GM10266 (cell line): ENCODE results near the gene PRCD.
A peak's percentile ranks its signal among the peaks of the same experiment; 100 is the strongest.

ENCODE experiments used
- DNase-seq: peaks from one replicate; pipeline ENCODE4 v3.0.0; 2012; ENCODE audit errors: extremely low spot score
- CTCF ChIP-seq: IDR thresholded peaks from 2 replicates; pipeline ENCODE4 v1.5.1; 2012; ENCODE audit warnings: mild to moderate bottlenecking, low read depth; ENCODE audit not compliant: control insufficient read depth, insufficient read depth; ENCODE audit errors: missing control alignments

PRCD gene

GRCh38 chr17:76581515-76581914, 41.7 kb downstream of the PRCD start:
- TF ChIP-seq CTCF: no peak

GRCh38 chr17:76582660-76583059, 42.8 kb downstream of the PRCD start:
- DNase-seq: no peak
- TF ChIP-seq CTCF: no peak

More at GRCh38 chr17:76581515-76581914, 41.7 kb downstream of the PRCD start:
- DNase-seq: no peak

GRCh38 chr17:76584427-76585032, 44.7 kb downstream of the PRCD start:
- no peak for TF ChIP-seq CTCF
- DNase-seq: peak; percentile 38

GRCh38 chr17:76585033-76585648, 45.3 kb downstream of the PRCD start:
- TF ChIP-seq CTCF: no peak
- no peak for DNase-seq

- no peak for TF ChIP-seq CTCF
- DNase-seq: peak; percentile 48
These were observed 46.1 kb downstream of the PRCD start, which contains the start of gene ST6GALNAC2 for GRCh38 chr17:76585649-76586593. Gene ST6GALNAC2 (minus strand): TSS chr17:76585860. CDS start chr17:76585808, 52 bp downstream.

GRCh38 chr17:76586741-76587487, 47.1 kb downstream of the PRCD start:
- no peak for DNase-seq
- TF ChIP-seq CTCF: no peak
